K562 (cell line): ENCODE data around the gene RAD21L1. TPM values are rescaled to one million over a fixed set of nuclear protein-coding genes. Genes with fewer than 3 reads are reported as not detected.
A peak's percentile ranks its signal among the peaks of the same experiment; 100 is the strongest.

ENCODE experiments used
- ATAC-seq: fragments of 200-7000 bp; cut with Tn5 transposase; 3 replicates; pipeline ENCODE4 v1.9.1; 2020; ENCODE audit warnings: moderate library complexity
- BruUV-seq: library from RNA; stranded (reverse); fragments of 400-500 nt; replicated peaks from 2 replicates; lab custom pipeline; 2021; lab: Mats Ljungman, UMichigan
- CTCF ChIA-PET: fragments of 300-600 bp; formaldehyde crosslinking; extraction: SDS; loops from one replicate; lab custom pipeline; 2021; ENCODE audit warnings: low intra/inter-chr PET ratio; lab: Yijun Ruan, JAX
- POLR2A ChIA-PET: fragments of 300-600, 350-650 bp; sonication (Branson Sonifier 250); formaldehyde crosslinking; extraction: SDS; loops from one replicate; lab custom pipeline; 2021; ENCODE audit warnings: antibody characterized with exemption, inconsistent platforms; lab: Yijun Ruan, JAX
- DNase-seq, 4 experiments: peaks; one replicate each; pipeline versions ENCODE4 v3.0.0 to v3.0.0-alpha.2; 2011 to 2018; ENCODE audit warnings: low spot score in 3 of 4, mixed read lengths in 3 of 4; ENCODE audit errors: extremely low read depth in 1 of 4
- FAIRE-seq: peaks from 2 replicates; lab custom pipeline; 2011; peaks lifted over from hg19 to GRCh38; lab: Jason Lieb, UNC
- H2AFZ ChIP-seq: 2 replicates; pipeline ENCODE4 v1.6.0; 2011; ENCODE audit warnings: low read depth, low read length, control low read depth, inconsistent platforms
- H3K27ac ChIP-seq: fragments of 200-600 bp; 3 replicates; pipeline ENCODE4 v1.8.0; 2011; ENCODE audit warnings: low read depth, mild to moderate bottlenecking, control low read depth, inconsistent platforms, low read length, moderate library complexity, mixed read lengths; ENCODE audit errors: extremely low read depth
- H3K27me3 ChIP-seq, 2 experiments: fragments of 300-600 bp in 1 of 2; 2 replicates in 1 of 2; 3 replicates in 1 of 2; pipeline versions ENCODE4 v1.6.0 to v1.8.0; 2011; ENCODE audit warnings: inconsistent platforms in 2 of 2, low read length in 2 of 2, mild to moderate bottlenecking in 1 of 2, mixed read lengths in 1 of 2, moderate library complexity in 1 of 2; ENCODE audit not compliant: control insufficient read depth in 2 of 2, insufficient read depth in 2 of 2
- H3K36me3 ChIP-seq: fragments of 300-600 bp; 3 replicates; pipeline ENCODE4 v1.8.0; 2011; ENCODE audit warnings: mild to moderate bottlenecking, low read length, inconsistent platforms; ENCODE audit not compliant: control insufficient read depth, insufficient read depth
- H3K4me1 ChIP-seq, 2 experiments: fragments of 200-600 bp in 1 of 2; replicated peaks in 1 of 2; 2 replicates in 1 of 2; 3 replicates in 1 of 2; pipeline versions ENCODE4 v1.5.1 to v1.8.0; 2011; ENCODE audit warnings: inconsistent platforms in 2 of 2, low read length in 2 of 2, mild to moderate bottlenecking in 1 of 2, mixed read lengths in 1 of 2, moderate library complexity in 1 of 2; ENCODE audit not compliant: control insufficient read depth in 2 of 2, insufficient read depth in 2 of 2
- H3K4me2 ChIP-seq: 2 replicates; pipeline ENCODE4 v1.6.1; 2011; ENCODE audit warnings: low read length, control low read depth, inconsistent platforms, mixed read lengths; ENCODE audit not compliant: insufficient read depth
- H3K4me3 ChIP-seq: fragments of 200-600 bp; sonication (generic), shearing (Covaris generic); 2 replicates; pipeline ENCODE4 v1.5.1; 2016; ENCODE audit warnings: control low read depth, inconsistent platforms
- H3K79me2 ChIP-seq: fragments of 200-600 bp; 3 replicates; pipeline ENCODE4 v1.8.0; 2011; ENCODE audit warnings: low read length, inconsistent platforms; ENCODE audit not compliant: control insufficient read depth, insufficient read depth
- H3K9ac ChIP-seq, 2 experiments: 2 replicates each; pipeline versions ENCODE4 v1.6.0 to v1.6.1; 2011; ENCODE audit warnings: low read depth in 2 of 2, low read length in 2 of 2, control low read depth in 1 of 2, inconsistent platforms in 1 of 2, mild to moderate bottlenecking in 1 of 2, mixed read lengths in 1 of 2; ENCODE audit not compliant: insufficient read depth in 1 of 2
- H3K9me1 ChIP-seq: one replicate; pipeline ENCODE4 v1.6.0; 2011; ENCODE audit warnings: inconsistent platforms, mild to moderate bottlenecking, low read length, moderate library complexity; ENCODE audit not compliant: control insufficient read depth, insufficient read depth
- H3K9me3 ChIP-seq: replicated peaks from 2 replicates; pipeline ENCODE4 v1.5.1; 2011; ENCODE audit warnings: low read depth, low read length, inconsistent platforms; ENCODE audit not compliant: control insufficient read depth, insufficient read depth
- H4K20me1 ChIP-seq: replicated peaks from 2 replicates; pipeline ENCODE4 v1.6.1; 2011; ENCODE audit warnings: low read length, inconsistent platforms, mixed read lengths; ENCODE audit not compliant: control insufficient read depth, insufficient read depth
- ARID3A ChIP-seq: IDR thresholded peaks from 2 replicates; pipeline ENCODE4 v1.6.1; 2012; ENCODE audit warnings: low read depth, low read length, improper control_type of control experiment, borderline replicate concordance
- MNT ChIP-seq, 2 experiments: fragments of 450-650 bp; conservative IDR thresholded peaks; 2 replicates each; pipeline ENCODE4 v1.6.1; 2017; ENCODE audit warnings: mild to moderate bottlenecking in 2 of 2, moderate library complexity in 2 of 2
- NCOA1 ChIP-seq: fragments of 450-650 bp; IDR thresholded peaks from 2 replicates; pipeline ENCODE4 v1.6.1; 2016; ENCODE audit warnings: low read depth
- SPI1 ChIP-seq: IDR thresholded peaks from 2 replicates; pipeline ENCODE4 v1.6.1; 2011; ENCODE audit warnings: low read depth, low read length, control low read depth, borderline replicate concordance
- TAF15 ChIP-seq: fragments of 200-400 bp; formaldehyde crosslinking; IDR thresholded peaks from 2 replicates; pipeline ENCODE4 v1.6.1; 2017; ENCODE audit warnings: mild to moderate bottlenecking, low read depth, low read length, moderate library complexity
- ZNF609 ChIP-seq: sonication (generic); formaldehyde crosslinking; IDR thresholded peaks from 2 replicates; pipeline ENCODE4 v1.8.1; 2023; ENCODE audit warnings: missing genetic modification reagents, mild to moderate bottlenecking, borderline replicate concordance
- ZNF764 ChIP-seq: fragments of 250-450 bp; sonication (Bioruptor Pico); IDR thresholded peaks from 2 replicates; pipeline ENCODE4 v1.4.0; 2020; ENCODE audit warnings: low read depth, mild to moderate bottlenecking, moderate library complexity
- WGBS: fragments of 100-300 bp; shearing (Covaris generic); methylation state at CpG from one replicate; pipeline ENCODE4 v1.1.6; 2016; ENCODE audit warnings: low coverage, mixed read lengths; ENCODE audit not compliant: insufficient coverage; ENCODE audit errors: missing lambda C conversion rate; 5-methylcytosine and 5-hydroxymethylcytosine counted together
- in situ Hi-C: fragments of 300-500 bp; cut with MboI; formaldehyde crosslinking; loops from 4 replicates; pipeline ENCODE4 v1.15.0; 2018; ENCODE audit warnings: inconsistent platforms, mixed read lengths
- intact Hi-C: fragments of 100-400 bp; cut with micrococcal nuclease; formaldehyde crosslinking; loops from 2 replicates; pipeline ENCODE4 v1.14.2; 2022
- polyA plus RNA-seq, 8 experiments: library from polyadenylated mRNA; depleted of rRNA in 4 of 8; stranded (reverse) in 5 of 8; unstranded in 3 of 8; fragments of >200 nt; fragmentation: Nextera tagmentation in 2 of 8; fragmentation: Illumina TruSeq in 1 of 8; extraction: Ambion mirVana in 2 of 8; extraction: Trizol in 1 of 8; gene quantifications; 2 replicates each; pipeline versions ENCODE4 v1.2.1 to v1.2.3, GENCODE V29; 2011 to 2014; ENCODE audit warnings: inconsistent platforms in 1 of 8, missing spikeins in 1 of 8
- total RNA-seq, 7 experiments: library from RNA; depleted of rRNA in 6 of 7; stranded (reverse); fragments of >200 nt in 6 of 7; fragmentation: Illumina TruSeq in 2 of 7; extraction: Trizol in 2 of 7; gene quantifications; 2 replicates each; pipeline versions ENCODE4 v1.2.1 to v1.2.3, GENCODE V29; 2011 to 2021; ENCODE audit warnings: low replicate concordance in 1 of 7

The RAD21L1 gene
- total and polyA plus RNA-seq, 9 of the 15 experiments (the other 6 are each of a cell fraction or from before 2014, with no cell fraction given) = 0.17 to 1.7 (median 0.45) TPM; not detected in 1

GRCh38 chr20:1254254-1254653, 28.4 kb downstream of the RAD21L1 start:
- no TSS peak for BruUV-seq
- POLR2A ChIA-PET = interaction anchor here (0.6 to 1.5 kb wide), 2 partner anchors 27 to 504 kb away, joined by 4 read pairs; no protein-coding TSS in a partner anchor

More at GRCh38 chr20:1254254-1254653, 28.4 kb downstream of the RAD21L1 start:
- H3K9ac ChIP-seq = peak overlapping the region in 1 of 2 experiments; percentile 10; a peak in 1 of 4 replicates
- peak overlapping the region; percentile 59; the same call in 1 of the 2 replicates for H2AFZ ChIP-seq
- no peaks in the 10 kb centered on the region for H3K9me1 ChIP-seq
- no peaks in the 10 kb centered on the region for H3K79me2 ChIP-seq
- TF ChIP-seq MNT (conservative IDR thresholded peaks at IDR 0.05) = no peak
- TF ChIP-seq ARID3A = peak; percentile 20; the same call in 1 of the 2 replicates
- peak; percentile 68 for TF ChIP-seq SPI1
- no peak for TF ChIP-seq ZNF609
- TF ChIP-seq ZNF764 (CRISPR knock-in tag) = no peak
- TF ChIP-seq TAF15 = no peak
- TF ChIP-seq NCOA1 = no peak
- H3K27ac ChIP-seq = peak overlapping the region; percentile 47
- ATAC-seq = no peak
- peaks cover 3% of the 10 kb centered on the region; the same call in 1 of the 3 replicates for H3K36me3 ChIP-seq
- H4K20me1 ChIP-seq = no peaks in the 10 kb centered on the region
- H3K4me3 ChIP-seq = no peak overlapping the region
- DNase-seq = no peak
- CTCF ChIA-PET = no interaction called here
- H3K9me3 ChIP-seq = peaks cover 12% of the 10 kb centered on the region
- FAIRE-seq = no peak
- intact Hi-C loops (no loop called here), in situ Hi-C loops (no loop called here)
- WGBS = 41% methylated on average over 2 of the region's 2 CpGs
- H3K4me1 ChIP-seq = peaks cover 0 to 32% of the 10 kb centered on the region in 2 experiments; a peak in 3 of 5 replicates
- H3K27me3 ChIP-seq = no peaks in the 10 kb centered on the region
- H3K4me2 ChIP-seq = no peak overlapping the region
